GM18909 (cell line): ENCODE measurements around the gene ARHGAP42.

ENCODE experiments used
- ATAC-seq: cut with Tn5 transposase; IDR thresholded peaks from one replicate; pipeline ENCODE4 v1.9.1; 2021; ENCODE audit warnings: mild to moderate bottlenecking; ENCODE audit not compliant: unreplicated experiment, poor library complexity

The ARHGAP42 gene

GRCh38 chr11:100823360-100823759 lies 136.3 kb downstream of the ARHGAP42 start:
- ATAC-seq: no peak

- ATAC-seq: no peak
Observed at GRCh38 chr11:100824041-100824809, 137.1 kb downstream of the ARHGAP42 start.

- ATAC-seq: no peak
Observed at GRCh38 chr11:100825626-100826025, 138.5 kb downstream of the ARHGAP42 start.

GRCh38 chr11:100827934-100828661 lies 141.0 kb downstream of the ARHGAP42 start:
- ATAC-seq: peak; percentile 88

GRCh38 chr11:100830274-100830673 lies 143.2 kb downstream of the ARHGAP42 start:
- ATAC-seq: no peak

- no peak for ATAC-seq
Observed at GRCh38 chr11:100830978-100831732, 144.1 kb downstream of the ARHGAP42 start.

GRCh38 chr11:100831929-100832494 lies 144.9 kb downstream of the ARHGAP42 start:
- no peak for ATAC-seq

GRCh38 chr11:100832829-100833228 lies 145.7 kb downstream of the ARHGAP42 start:
- no peak for ATAC-seq

- no peak for ATAC-seq
Observed at GRCh38 chr11:100833276-100833675, 146.2 kb downstream of the ARHGAP42 start.

GRCh38 chr11:100835854-100836253 lies 148.8 kb downstream of the ARHGAP42 start:
- no peak for ATAC-seq

- no peak for ATAC-seq
Observed at GRCh38 chr11:100837311-100837710, 150.2 kb downstream of the ARHGAP42 start.

- ATAC-seq: no peak
Observed at GRCh38 chr11:100841711-100842407, 154.8 kb downstream of the ARHGAP42 start.

- no peak for ATAC-seq
Observed at GRCh38 chr11:100847696-100848216, 160.7 kb downstream of the ARHGAP42 start.

- no peak for ATAC-seq
Observed at GRCh38 chr11:100849009-100849900, 162.2 kb downstream of the ARHGAP42 start.

- ATAC-seq: no peak
Observed at GRCh38 chr11:100849901-100850235, 162.8 kb downstream of the ARHGAP42 start.

GRCh38 chr11:100851147-100851546 lies 164.1 kb downstream of the ARHGAP42 start:
- ATAC-seq: no peak

- ATAC-seq: no peak
Observed at GRCh38 chr11:100851584-100852152, 164.6 kb downstream of the ARHGAP42 start.

- ATAC-seq: peak; percentile 66
Observed at GRCh38 chr11:100855466-100856067, 168.5 kb downstream of the ARHGAP42 start.
